ENCODE measurements around the gene TUBB. TPM values are rescaled to one million over a fixed set of nuclear protein-coding genes. Genes with fewer than 3 reads are reported as not detected.

Gene TUBB
- total and polyA plus RNA-seq, 9 of the 15 experiments (the other 6 are each of a cell fraction or from before 2014, with no cell fraction given), result 971 to 2,870 (median 1,478) TPM

- peaks cover 31% of the 10 kb centered on the region for H3K36me3 ChIP-seq (ENCODE audit: control insufficient read depth, insufficient read depth, low read length)
- CTCF ChIA-PET (ENCODE audit: low intra/inter-chr PET ratio), result interaction anchor here (6.1 kb wide), 1 partner anchor 39 kb away, joined by 92 read pairs; the partner anchor contains the start of gene TUBB
- intact Hi-C loops (cut with micrococcal nuclease), result loop anchor here (1.0 to 10.0 kb wide), 3 partner anchors 35 to 405 kb away; partner anchors contain the start of gene MDC1
- in situ Hi-C loops (cut with MboI), result no loop called here
- peak overlapping the region; percentile 88 for H3K27ac ChIP-seq (ENCODE audit: extremely low read depth, low read depth, low read length)
- peak overlapping the region; percentile 27 for H2AFZ ChIP-seq (ENCODE audit: low read depth, low read length)
- peaks cover 85% of the 10 kb centered on the region for H3K79me2 ChIP-seq (ENCODE audit: control insufficient read depth, insufficient read depth, low read length)
- H3K9ac ChIP-seq (ENCODE audit: insufficient read depth in 1 of 2, low read depth in 2 of 2, low read length in 2 of 2), result peak overlapping the region; percentile 81 to 95
- no peaks in the 10 kb centered on the region; the same call in 1 of the 2 replicates for H4K20me1 ChIP-seq (replicated peaks; ENCODE audit: control insufficient read depth, insufficient read depth, low read length)
- peaks cover 41 to 80% of the 10 kb centered on the region in 2 experiments for H3K4me1 ChIP-seq (replicated peaks in 1 of 2; ENCODE audit: control insufficient read depth in 2 of 2, insufficient read depth in 2 of 2, low read length in 2 of 2)
- peak overlapping the region; percentile 81 for H3K4me3 ChIP-seq
- peak; percentile 76 to 93 (median 84) for DNase-seq (ENCODE audit: extremely low read depth in 1 of 4, low spot score in 3 of 4)
- peak overlapping the region; percentile 97 for H3K4me2 ChIP-seq (ENCODE audit: insufficient read depth, low read length)
- no peaks in the 10 kb centered on the region for H3K27me3 ChIP-seq (ENCODE audit: control insufficient read depth in 2 of 2, insufficient read depth in 2 of 2, low read length in 2 of 2)
- H3K9me1 ChIP-seq (ENCODE audit: control insufficient read depth, insufficient read depth, low read length), result no peaks in the 10 kb centered on the region
- ATAC-seq, result peak; percentile 66
- peak; percentile 91 for FAIRE-seq
- no peaks in the 10 kb centered on the region for H3K9me3 ChIP-seq (replicated peaks; ENCODE audit: control insufficient read depth, insufficient read depth, low read depth, low read length)
- WGBS (ENCODE audit: insufficient coverage, low coverage, missing lambda C conversion rate), result 4% methylated on average over 11 of the region's 11 CpGs
- BruUV-seq (replicated peaks), result no TSS peak
- POLR2A ChIA-PET, result interaction anchor here (0.5 to 7.0 kb wide), 15 partner anchors 8 to 981 kb away, joined by 3 to 118 read pairs (median 4); partner anchors contain the start of genes DHX16, MDC1, MRPS18B and NRM
- TF ChIP-seq PHF21A (IDR thresholded peaks at IDR 0.05; ENCODE audit: borderline replicate concordance, low read depth), result peak; percentile 39; the same call in 1 of the 2 replicates
- no peak for TF ChIP-seq CBX2 (IDR thresholded peaks at IDR 0.05; ENCODE audit: insufficient read depth, low read length, poor library complexity, severe bottlenecking)
- no peak for TF ChIP-seq E4F1 (CRISPR knock-in tag; IDR thresholded peaks at IDR 0.05; ENCODE audit: borderline replicate concordance)
- no peak for TF ChIP-seq ELF4 (CRISPR knock-in tag; IDR thresholded peaks at IDR 0.05)
- TF ChIP-seq HLTF (IDR thresholded peaks at IDR 0.05), result no peak
- peak; percentile 95; the same call in 1 of the 2 replicates for TF ChIP-seq RNF2 (IDR thresholded peaks at IDR 0.05)
- TF ChIP-seq MAX (CRISPR knock-in tag; IDR thresholded peaks at IDR 0.05), result no peak
- no peak for TF ChIP-seq ZBTB34 (CRISPR knock-in tag; IDR thresholded peaks at IDR 0.05)
- TF ChIP-seq ZNF764 (CRISPR knock-in tag; IDR thresholded peaks at IDR 0.05; ENCODE audit: low read depth), result no peak
- TF ChIP-seq ZNF717 (CRISPR knock-in tag; IDR thresholded peaks at IDR 0.05), result no peak
- TF ChIP-seq PML (IDR thresholded peaks at IDR 0.05; ENCODE audit: low read length), result peak; percentile 67; the same call in 1 of the 2 replicates
- no peak for TF ChIP-seq E2F4 (CRISPR knock-in tag; IDR thresholded peaks at IDR 0.05; ENCODE audit: low read depth)
- peak; percentile 76 for TF ChIP-seq RBBP5 (IDR thresholded peaks at IDR 0.05; ENCODE audit: borderline replicate concordance, insufficient read depth, low read length, poor library complexity, severe bottlenecking)
These were observed 37.7 kb upstream of the TUBB start for GRCh38 chr6:30682143-30683117.

Measured in K562 (cell line).